ENCODE measurements around the gene SZT2.
"Not testable (repeated sequence)": the region's sequence is repeated elsewhere in the genome, so short reads cannot be mapped to it uniquely, and the experiment has no call there.

SZT2 gene

GRCh38 chr1:43499898-43500297 is 110.2 kb downstream of the SZT2 start:
- Histone ChIP-seq H3K4me3 (ENCODE audit: low read length) (no peak overlapping the region), H3K27me3 (ENCODE audit: insufficient read depth, low read length) (no peaks in the 10 kb centered on the region), H3K4me1 (ENCODE audit: insufficient read depth, low read length) (peaks cover 7% of the 10 kb centered on the region; the same call in 1 of the 2 replicates), H3K27ac (ENCODE audit: low read length) (no peak overlapping the region), H3K36me3 (ENCODE audit: insufficient read depth, low read depth, low read length) (no peaks in the 10 kb centered on the region), H3K9me3 (ENCODE audit: insufficient read depth, low read depth, low read length) (no peaks in the 10 kb centered on the region), H3K9ac (ENCODE audit: low read depth, low read length) (no peak overlapping the region)

GRCh38 chr1:43501806-43502205 is 112.1 kb downstream of the SZT2 start:
- not testable (repeated sequence) for H3K36me3 ChIP-seq (ENCODE audit: insufficient read depth, low read depth, low read length); H3K4me1 ChIP-seq (ENCODE audit: insufficient read depth, low read length); H3K9me3 ChIP-seq (ENCODE audit: insufficient read depth, low read depth, low read length); H3K4me3 ChIP-seq (ENCODE audit: low read length); H3K27ac ChIP-seq (ENCODE audit: low read length); H3K27me3 ChIP-seq (ENCODE audit: insufficient read depth, low read length); H3K9ac ChIP-seq (ENCODE audit: low read depth, low read length)

- no peaks in the 10 kb centered on the region for H3K9me3 ChIP-seq (ENCODE audit: insufficient read depth, low read depth, low read length)
- no peak overlapping the region for H3K4me3 ChIP-seq (ENCODE audit: low read length)
- H3K27ac ChIP-seq (ENCODE audit: low read length), result no peak overlapping the region
- H3K4me1 ChIP-seq (ENCODE audit: insufficient read depth, low read length), result no peaks in the 10 kb centered on the region; the same call in 1 of the 2 replicates
- no peaks in the 10 kb centered on the region for H3K36me3 ChIP-seq (ENCODE audit: insufficient read depth, low read depth, low read length)
- H3K9ac ChIP-seq (ENCODE audit: low read depth, low read length), result no peak overlapping the region
- H3K27me3 ChIP-seq (ENCODE audit: insufficient read depth, low read length), result no peaks in the 10 kb centered on the region
These were observed 113.8 kb downstream of the SZT2 start for GRCh38 chr1:43503534-43503933.

All from iPS-20b (cell line).